H9 (cell line): ENCODE measurements around the gene TET2. TPM values are rescaled to one million over a fixed set of nuclear protein-coding genes. Genes with fewer than 3 reads are reported as not detected.

Source experiments
- DNase-seq: peaks from one replicate; pipeline ENCODE4 v3.0.0-alpha.2; 2017
- H2AFZ ChIP-seq: one replicate; pipeline ENCODE4 v1.6.1; 2013; ENCODE audit warnings: mild to moderate bottlenecking, low read length, control low read depth, moderate library complexity
- H2AK5ac ChIP-seq: 2 replicates; pipeline ENCODE4 v1.6.1; 2013; ENCODE audit warnings: low read length, control low read depth, mixed read lengths; ENCODE audit not compliant: insufficient read length
- H2BK120ac ChIP-seq: one replicate; pipeline ENCODE4 v1.6.1; 2013; ENCODE audit warnings: low read depth, mild to moderate bottlenecking, low read length, control low read depth, inconsistent platforms; ENCODE audit not compliant: poor library complexity, severe bottlenecking
- H2BK12ac ChIP-seq: 2 replicates; pipeline ENCODE4 v1.6.1; 2013; ENCODE audit warnings: low read length, control low read depth, mixed read lengths, low read depth; ENCODE audit not compliant: insufficient read length
- H2BK15ac ChIP-seq: 2 replicates; pipeline ENCODE4 v1.6.1; 2013; ENCODE audit warnings: low read depth, low read length, control low read depth
- H2BK20ac ChIP-seq: one replicate; pipeline ENCODE4 v1.6.1; 2013; ENCODE audit warnings: low read depth, mild to moderate bottlenecking, low read length, control low read depth, inconsistent platforms; ENCODE audit not compliant: poor library complexity, severe bottlenecking
- H2BK5ac ChIP-seq: 2 replicates; pipeline ENCODE4 v1.6.1; 2013; ENCODE audit warnings: low read length, control low read depth, mixed read lengths; ENCODE audit not compliant: insufficient read length
- H3K14ac ChIP-seq: 2 replicates; pipeline ENCODE4 v1.6.1; 2013; ENCODE audit warnings: low read length, control low read depth; ENCODE audit not compliant: insufficient read depth
- H3K18ac ChIP-seq: 2 replicates; pipeline ENCODE4 v1.6.1; 2013; ENCODE audit warnings: low read depth, mild to moderate bottlenecking, mixed read lengths, low read length, control low read depth; ENCODE audit not compliant: insufficient read length
- H3K23ac ChIP-seq: 2 replicates; pipeline ENCODE4 v1.6.1; 2013; ENCODE audit warnings: low read length, control low read depth, mixed read lengths, low read depth; ENCODE audit not compliant: insufficient read length
- H3K23me2 ChIP-seq: 2 replicates; pipeline ENCODE4 v1.6.1; 2013; ENCODE audit warnings: low read depth, mild to moderate bottlenecking, mixed read lengths, low read length, control low read depth; ENCODE audit not compliant: insufficient read length, poor library complexity, severe bottlenecking
- H3K27ac ChIP-seq: 2 replicates; pipeline ENCODE4 v1.5.1; 2013; ENCODE audit warnings: low read length, control low read depth, mixed read lengths, low read depth; ENCODE audit not compliant: insufficient read length
- H3K27me3 ChIP-seq: 2 replicates; pipeline ENCODE4 v1.6.1; 2013; ENCODE audit warnings: low read length, control low read depth, inconsistent platforms; ENCODE audit not compliant: insufficient read depth
- H3K4ac ChIP-seq: 2 replicates; pipeline ENCODE4 v1.6.1; 2013; ENCODE audit warnings: low read depth, mild to moderate bottlenecking, control low read depth, inconsistent platforms, low read length, moderate library complexity
- H3K4me1 ChIP-seq: 2 replicates; pipeline ENCODE4 v1.6.1; 2013; ENCODE audit warnings: low read length, control low read depth, inconsistent platforms; ENCODE audit not compliant: insufficient read depth
- H3K4me2 ChIP-seq: 2 replicates; pipeline ENCODE4 v1.6.1; 2013; ENCODE audit warnings: low read length, control low read depth, mixed read lengths; ENCODE audit not compliant: insufficient read length, insufficient read depth
- H3K56ac ChIP-seq: 2 replicates; pipeline ENCODE4 v1.6.1; 2013; ENCODE audit warnings: low read depth, mild to moderate bottlenecking, mixed read lengths, low read length, control low read depth; ENCODE audit not compliant: insufficient read length
- H3K79me1 ChIP-seq: 2 replicates; pipeline ENCODE4 v1.6.1; 2013; ENCODE audit warnings: low read depth, mild to moderate bottlenecking, moderate library complexity, low read length, control low read depth, inconsistent platforms; ENCODE audit not compliant: insufficient read depth, poor library complexity, severe bottlenecking
- H3K79me2 ChIP-seq: 2 replicates; pipeline ENCODE4 v1.6.1; 2013; ENCODE audit warnings: low read length, control low read depth, inconsistent platforms; ENCODE audit not compliant: insufficient read depth
- H3K9ac ChIP-seq: 2 replicates; pipeline ENCODE4 v1.6.1; 2013; ENCODE audit warnings: low read length, control low read depth, mixed read lengths; ENCODE audit not compliant: insufficient read length; ENCODE audit errors: extremely low read depth
- H3K9me3 ChIP-seq: one replicate; pipeline ENCODE4 v1.6.1; 2013; ENCODE audit warnings: low read depth, low read length, inconsistent platforms; ENCODE audit not compliant: control insufficient read depth
- H3T11ph ChIP-seq: one replicate; pipeline ENCODE4 v1.6.1; 2013; ENCODE audit warnings: mild to moderate bottlenecking, low read length, control low read depth, inconsistent platforms
- H4K20me1 ChIP-seq: one replicate; pipeline ENCODE4 v1.6.1; 2013; ENCODE audit not compliant: control insufficient read depth, insufficient read length, insufficient read depth
- H4K5ac ChIP-seq: 2 replicates; pipeline ENCODE4 v1.6.1; 2013; ENCODE audit warnings: low read depth, mild to moderate bottlenecking, mixed read lengths, low read length, control low read depth; ENCODE audit not compliant: insufficient read length
- H4K8ac ChIP-seq: replicated peaks from 2 replicates; pipeline ENCODE4 v1.6.1; 2013; ENCODE audit warnings: low read length, control low read depth, mixed read lengths, low read depth; ENCODE audit not compliant: insufficient read length
- H4K91ac ChIP-seq: 2 replicates; pipeline ENCODE4 v1.6.1; 2013; ENCODE audit warnings: low read depth, mild to moderate bottlenecking, moderate library complexity, mixed read lengths, low read length, control low read depth; ENCODE audit not compliant: insufficient read length
- H3K27ac Mint-ChIP-seq, 3 experiments: 2 replicates in 2 of 3; 3 replicates in 1 of 3; pipeline ENCODE4 v1.8.0; 2020 to 2021; ENCODE audit warnings: mixed read lengths in 3 of 3, mild to moderate bottlenecking in 1 of 3, moderate library complexity in 1 of 3
- H3K27me3 Mint-ChIP-seq: 2 replicates; pipeline ENCODE4 v1.8.0; 2021; ENCODE audit warnings: low read depth, mild to moderate bottlenecking, moderate library complexity, mixed read lengths
- H3K36me3 Mint-ChIP-seq, 3 experiments: 2 replicates in 2 of 3; 3 replicates in 1 of 3; pipeline ENCODE4 v1.8.0; 2020 to 2021; ENCODE audit warnings: low read depth in 3 of 3, mixed read lengths in 3 of 3; ENCODE audit not compliant: insufficient read depth in 1 of 3
- H3K4me1 Mint-ChIP-seq, 2 experiments: 2 replicates each; pipeline ENCODE4 v1.8.0; 2020; ENCODE audit warnings: mixed read lengths in 2 of 2
- H3K4me3 Mint-ChIP-seq, 2 experiments: 2 replicates in 1 of 2; 3 replicates in 1 of 2; pipeline ENCODE4 v1.8.0; 2020 to 2021; ENCODE audit warnings: mild to moderate bottlenecking in 2 of 2, mixed read lengths in 2 of 2, moderate library complexity in 1 of 2
- H3K9me3 Mint-ChIP-seq, 2 experiments: 2 replicates in 1 of 2; 3 replicates in 1 of 2; pipeline ENCODE4 v1.8.0; 2020; ENCODE audit warnings: mild to moderate bottlenecking in 2 of 2, mixed read lengths in 2 of 2, moderate library complexity in 1 of 2
- CTCF ChIP-seq: fragments of 200-600 bp; sonication (generic); conservative IDR thresholded peaks from 3 replicates; pipeline ENCODE4 v1.8.0; 2021; ENCODE audit warnings: antibody characterized with exemption, mild to moderate bottlenecking
- WGBS: extraction: QIAGEN DNeasy Blood & Tissue Kit; methylation state at CpG from one replicate; pipeline ENCODE4 v1.1.7; 2013; ENCODE audit warnings: missing lambda C conversion rate, low lambda C conversion rate, mixed read lengths; ENCODE audit not compliant: insufficient read length; ENCODE audit errors: extremely low coverage; 5-methylcytosine and 5-hydroxymethylcytosine counted together
- total RNA-seq: library from RNA; stranded (reverse); gene quantifications from 2 replicates; pipeline ENCODE4 v1.2.1, GENCODE V29; 2021

Gene TET2
- total RNA-seq, 1 experiment from 2014 or later = 3.1 TPM

GRCh38 chr4:105280338-105281123 is 133.9 kb downstream of the TET2 start:
- H2BK12ac ChIP-seq = no peak overlapping the region
- H3T11ph ChIP-seq = no peak overlapping the region
- Mint-ChIP-seq H3K4me3 (no peak overlapping the region), H3K27ac (no peak overlapping the region), H3K36me3 (peaks cover 3 to 9% (median 4%) of the 10 kb centered on the region in 3 experiments; a peak in 5 of 7 replicates), H3K9me3 (no peaks in the 10 kb centered on the region), H3K4me1 (peaks cover 2% of the 10 kb centered on the region in 2 experiments), H3K27me3 (no peaks in the 10 kb centered on the region)
- no peak overlapping the region for H4K91ac ChIP-seq
- no peaks in the 10 kb centered on the region for H3K79me1 ChIP-seq
- H2BK5ac ChIP-seq = no peak overlapping the region
- no peak overlapping the region for H2BK120ac ChIP-seq
- H3K4me2 ChIP-seq = no peak overlapping the region
- H3K9ac ChIP-seq = no peak overlapping the region
- H3K18ac ChIP-seq = no peak overlapping the region
- H3K9me3 ChIP-seq = no peaks in the 10 kb centered on the region
- no peak overlapping the region for H3K56ac ChIP-seq
- H3K23me2 ChIP-seq = no peaks in the 10 kb centered on the region
- H2AK5ac ChIP-seq = no peak overlapping the region
- no peak overlapping the region for H4K5ac ChIP-seq
- no peaks in the 10 kb centered on the region for H3K27me3 ChIP-seq
- H3K27ac ChIP-seq = no peak overlapping the region
- H3K4ac ChIP-seq = no peak overlapping the region
- no peak for TF ChIP-seq CTCF
- no peak overlapping the region for H4K8ac ChIP-seq
- no peak overlapping the region for H3K23ac ChIP-seq
- H3K14ac ChIP-seq = no peak overlapping the region
- H2BK15ac ChIP-seq = no peak overlapping the region
- no peak overlapping the region for H2BK20ac ChIP-seq
- no peak overlapping the region for H2AFZ ChIP-seq
- no peaks in the 10 kb centered on the region for H4K20me1 ChIP-seq
- WGBS = no CpG with 5 or more reads among the region's 1 CpG
- DNase-seq = no peak
- no peaks in the 10 kb centered on the region for H3K4me1 ChIP-seq
- no peaks in the 10 kb centered on the region for H3K79me2 ChIP-seq
